Keratinocyte (primary cell): ENCODE data around the gene ITGAX. TPM values are rescaled to one million over a fixed set of nuclear protein-coding genes. Genes with fewer than 3 reads are reported as not detected.

Experiments
- DNase-seq: peaks from one replicate; pipeline ENCODE4 v3.0.0-alpha.2; 2011; ENCODE audit warnings: low read depth, missing footprints, low spot score
- FAIRE-seq: peaks from 2 replicates; lab custom pipeline; 2011; peaks lifted over from hg19 to GRCh38; lab: Jason Lieb, UNC
- H2AFZ ChIP-seq: 2 replicates; pipeline ENCODE4 v1.6.0; 2012; ENCODE audit warnings: low read length, control low read depth, inconsistent platforms; ENCODE audit not compliant: control insufficient read depth
- H3K27ac ChIP-seq: 2 replicates; pipeline ENCODE4 v1.5.1; 2011; ENCODE audit warnings: low read length; ENCODE audit not compliant: control insufficient read depth, insufficient read depth
- H3K27me3 ChIP-seq: 3 replicates; pipeline ENCODE4 v1.6.0; 2011; ENCODE audit warnings: low read length; ENCODE audit not compliant: control insufficient read depth, insufficient read depth; ENCODE audit errors: extremely low read depth
- H3K36me3 ChIP-seq, 2 experiments: 2 replicates in 1 of 2; 3 replicates in 1 of 2; pipeline ENCODE4 v1.5.1; 2011; ENCODE audit warnings: low read length in 2 of 2, mild to moderate bottlenecking in 1 of 2; ENCODE audit not compliant: control insufficient read depth in 2 of 2, insufficient read depth in 2 of 2; ENCODE audit errors: extremely low read depth in 1 of 2
- H3K4me1 ChIP-seq: 3 replicates; pipeline ENCODE4 v1.5.1; 2011; ENCODE audit warnings: low read length; ENCODE audit not compliant: control insufficient read depth, insufficient read depth; ENCODE audit errors: extremely low read depth
- H3K4me2 ChIP-seq: 3 replicates; pipeline ENCODE4 v1.6.0; 2011; ENCODE audit warnings: low read depth, low read length; ENCODE audit not compliant: control insufficient read depth, insufficient read depth; ENCODE audit errors: extremely low read depth
- H3K4me3 ChIP-seq, 3 experiments: fragments of 200-600 bp in 1 of 3; sonication (generic) in 1 of 3; 2 replicates in 2 of 3; 3 replicates in 1 of 3; pipeline ENCODE4 v1.5.1; 2011 to 2016; ENCODE audit warnings: low read length in 3 of 3, mild to moderate bottlenecking in 3 of 3, control low read depth in 2 of 3, inconsistent platforms in 1 of 3, low read depth in 1 of 3, mixed read lengths in 1 of 3, mixed run types in 1 of 3, moderate library complexity in 1 of 3; ENCODE audit not compliant: control insufficient read depth in 2 of 3, insufficient read depth in 2 of 3; ENCODE audit errors: extremely low read depth in 1 of 3
- H3K79me2 ChIP-seq: 2 replicates; pipeline ENCODE4 v1.6.0; 2012; ENCODE audit warnings: low read length; ENCODE audit not compliant: control insufficient read depth, insufficient read depth
- H3K9ac ChIP-seq: 3 replicates; pipeline ENCODE4 v1.6.0; 2011; ENCODE audit warnings: low read length; ENCODE audit not compliant: control insufficient read depth, insufficient read depth; ENCODE audit errors: extremely low read depth
- H3K9me1 ChIP-seq: 3 replicates; pipeline ENCODE4 v1.6.0; 2011; ENCODE audit warnings: low read length; ENCODE audit not compliant: control insufficient read depth, insufficient read depth; ENCODE audit errors: extremely low read depth
- H3K9me3 ChIP-seq: 2 replicates; pipeline ENCODE4 v1.5.1; 2012; ENCODE audit warnings: low read depth, low read length; ENCODE audit not compliant: control insufficient read depth
- H4K20me1 ChIP-seq: 3 replicates; pipeline ENCODE4 v1.6.0; 2011; ENCODE audit warnings: low read length; ENCODE audit not compliant: control insufficient read depth, insufficient read depth; ENCODE audit errors: extremely low read depth
- CTCF ChIP-seq, 3 experiments: IDR thresholded peaks in 1 of 3; conservative IDR thresholded peaks in 1 of 3; optimal IDR thresholded peaks in 1 of 3; 2 replicates in 2 of 3; 3 replicates in 1 of 3; pipeline versions ENCODE3 to v1.5.1; 2011; ENCODE audit warnings: low read length in 3 of 3, mild to moderate bottlenecking in 3 of 3, moderate library complexity in 2 of 3, control low read depth in 1 of 3, inconsistent platforms in 1 of 3; ENCODE audit not compliant: insufficient read depth in 2 of 3; ENCODE audit errors: extremely low read depth in 1 of 3
- EZH2 ChIP-seq: IDR thresholded peaks from one replicate; pipeline ENCODE4 v1.6.1; 2012; ENCODE audit warnings: inconsistent platforms, mild to moderate bottlenecking, low read length, moderate library complexity
- dilution Hi-C: fragments of 300-500 bp; cut with MboI; formaldehyde crosslinking; loops from one replicate; pipeline ENCODE4 v1.7.0; 2020; ENCODE audit warnings: low sequenced_read_pairs; ENCODE audit not compliant: extremely low pct_ligation_motif_present
- polyA plus RNA-seq, 5 experiments: library from polyadenylated mRNA; depleted of rRNA in 3 of 5; stranded (reverse) in 3 of 5; stranded (forward) in 1 of 5; unstranded in 1 of 5; fragments of >200 nt; gene quantifications; 1 replicate in 1 of 5; 2 replicates in 3 of 5; 3 replicates in 1 of 5; pipeline versions ENCODE4 v1.2.1 to v1.2.3, GENCODE V29; 2011 to 2012; ENCODE audit warnings: missing spikeins in 2 of 5, low read depth in 1 of 5, low replicate concordance in 1 of 5

Gene ITGAX
- polyA plus RNA-seq, 1 donor (not counting 4 experiments of a cell fraction or from before 2014, with no cell fraction given), result 0.04 TPM

- Histone ChIP-seq H3K79me2 (no peaks in the 10 kb centered on the region), H3K9me3 (no peaks in the 10 kb centered on the region), H3K9me1 (no peaks in the 10 kb centered on the region), H3K4me1 (no peaks in the 10 kb centered on the region), H3K27me3 (no peaks in the 10 kb centered on the region), H3K4me3 (no peak overlapping the region), H3K4me2 (no peak overlapping the region), H3K36me3 (no peaks in the 10 kb centered on the region), H3K9ac (no peak overlapping the region), H2AFZ (no peak overlapping the region), H3K27ac (no peak overlapping the region), H4K20me1 (no peaks in the 10 kb centered on the region)
- DNase-seq (no peak), FAIRE-seq (no peak)
- dilution Hi-C loops, result no loop called here
- TF ChIP-seq EZH2 (no peak), CTCF (optimal IDR thresholded peaks at IDR 0.05 in 1 of 3, IDR thresholded peaks at IDR 0.05 in 1 of 3, conservative IDR thresholded peaks at IDR 0.05 in 1 of 3; ENCODE audit: extremely low read depth in 1 of 3, insufficient read depth in 2 of 3, low read length in 3 of 3) (no peak)
These were observed 10.3 kb downstream of the ITGAX start for GRCh38 chr16:31365131-31365865.

GRCh38 chr16:31367853-31368252, 12.9 kb downstream of the ITGAX start:
- H3K9me3 ChIP-seq, result no peaks in the 10 kb centered on the region
- H3K79me2 ChIP-seq, result no peaks in the 10 kb centered on the region
- H4K20me1 ChIP-seq, result no peaks in the 10 kb centered on the region
- DNase-seq, result no peak
- H3K36me3 ChIP-seq, result no peaks in the 10 kb centered on the region
- H3K27me3 ChIP-seq, result peaks cover 2% of the 10 kb centered on the region
- no peak overlapping the region for H3K9ac ChIP-seq
- no peak for TF ChIP-seq CTCF (optimal IDR thresholded peaks at IDR 0.05 in 1 of 3, IDR thresholded peaks at IDR 0.05 in 1 of 3, conservative IDR thresholded peaks at IDR 0.05 in 1 of 3; ENCODE audit: extremely low read depth in 1 of 3, insufficient read depth in 2 of 3, low read length in 3 of 3)
- TF ChIP-seq EZH2, result no peak
- H3K4me2 ChIP-seq, result no peak overlapping the region
- FAIRE-seq, result no peak
- no peak overlapping the region for H2AFZ ChIP-seq
- dilution Hi-C loops, result no loop called here
- no peaks in the 10 kb centered on the region for H3K9me1 ChIP-seq
- H3K4me1 ChIP-seq, result no peaks in the 10 kb centered on the region
- no peak overlapping the region for H3K27ac ChIP-seq
- H3K4me3 ChIP-seq, result no peak overlapping the region
